GM10266 (cell line): ENCODE results near the gene P4HTM.

Experiments used
- DNase-seq: peaks from one replicate; pipeline ENCODE4 v3.0.0; 2012; ENCODE audit errors: extremely low spot score
- CTCF ChIP-seq: IDR thresholded peaks from 2 replicates; pipeline ENCODE4 v1.5.1; 2012; ENCODE audit warnings: mild to moderate bottlenecking, low read depth; ENCODE audit not compliant: control insufficient read depth, insufficient read depth; ENCODE audit errors: missing control alignments

The P4HTM gene

GRCh38 chr3:48993834-48994233, 3.8 kb downstream of the P4HTM start:
- TF ChIP-seq CTCF: no peak

DNA sequence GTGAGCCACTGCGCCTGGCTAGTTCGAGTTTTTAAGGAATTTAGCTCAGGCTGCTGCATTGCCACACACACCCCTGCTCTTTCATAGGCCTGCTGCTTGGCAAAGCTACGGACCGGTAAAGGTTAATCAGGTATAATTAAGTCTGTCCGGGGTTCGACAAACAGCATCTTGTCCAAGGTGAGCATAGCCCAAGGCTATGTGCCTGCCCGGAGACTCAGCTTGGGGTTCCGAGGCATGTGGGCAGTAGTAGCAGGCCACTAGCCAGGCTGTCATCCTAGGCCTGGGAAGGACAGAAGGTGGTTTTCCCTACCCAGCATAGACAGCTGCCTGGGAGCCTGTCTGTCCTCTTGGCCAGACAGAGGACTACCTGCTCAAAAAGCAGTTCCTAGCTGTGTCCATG, 6.6 kb downstream of the P4HTM start:
- no peak for TF ChIP-seq CTCF
- no peak for DNase-seq

More at GRCh38 chr3:48993834-48994233, 3.8 kb downstream of the P4HTM start:
- no peak for DNase-seq

DNA sequence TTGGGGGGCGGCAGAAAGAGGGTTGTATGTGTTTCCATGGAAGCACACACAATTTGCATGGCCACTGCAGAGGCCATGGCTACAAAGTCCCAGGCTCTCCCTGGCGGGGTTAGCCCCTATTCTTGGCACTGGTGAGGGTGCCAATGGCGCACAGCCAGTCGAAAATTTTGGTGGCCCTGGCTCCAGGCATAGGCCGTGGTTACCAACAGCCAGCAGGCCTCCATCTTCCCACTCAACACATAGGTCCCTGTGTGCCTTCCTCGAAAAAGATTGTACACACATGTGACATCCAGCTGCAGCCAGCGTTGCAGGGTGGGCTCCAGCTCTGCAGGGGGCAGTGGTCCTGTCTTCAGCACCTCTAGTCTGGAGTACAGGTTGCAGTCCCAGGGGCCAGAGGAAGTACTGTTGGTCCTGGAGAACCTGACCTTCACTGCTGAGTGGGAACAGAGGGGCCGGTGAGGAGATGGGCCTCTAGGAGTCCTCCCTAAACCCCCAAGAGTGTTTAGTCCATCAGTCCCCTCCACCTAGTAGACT, 7.1 kb downstream of the P4HTM start:
- DNase-seq: no peak
- TF ChIP-seq CTCF: no peak

- no peak for TF ChIP-seq CTCF
- no peak for DNase-seq
Measured at GRCh38 chr3:48997714-48998637, 7.9 kb downstream of the P4HTM start.

DNA sequence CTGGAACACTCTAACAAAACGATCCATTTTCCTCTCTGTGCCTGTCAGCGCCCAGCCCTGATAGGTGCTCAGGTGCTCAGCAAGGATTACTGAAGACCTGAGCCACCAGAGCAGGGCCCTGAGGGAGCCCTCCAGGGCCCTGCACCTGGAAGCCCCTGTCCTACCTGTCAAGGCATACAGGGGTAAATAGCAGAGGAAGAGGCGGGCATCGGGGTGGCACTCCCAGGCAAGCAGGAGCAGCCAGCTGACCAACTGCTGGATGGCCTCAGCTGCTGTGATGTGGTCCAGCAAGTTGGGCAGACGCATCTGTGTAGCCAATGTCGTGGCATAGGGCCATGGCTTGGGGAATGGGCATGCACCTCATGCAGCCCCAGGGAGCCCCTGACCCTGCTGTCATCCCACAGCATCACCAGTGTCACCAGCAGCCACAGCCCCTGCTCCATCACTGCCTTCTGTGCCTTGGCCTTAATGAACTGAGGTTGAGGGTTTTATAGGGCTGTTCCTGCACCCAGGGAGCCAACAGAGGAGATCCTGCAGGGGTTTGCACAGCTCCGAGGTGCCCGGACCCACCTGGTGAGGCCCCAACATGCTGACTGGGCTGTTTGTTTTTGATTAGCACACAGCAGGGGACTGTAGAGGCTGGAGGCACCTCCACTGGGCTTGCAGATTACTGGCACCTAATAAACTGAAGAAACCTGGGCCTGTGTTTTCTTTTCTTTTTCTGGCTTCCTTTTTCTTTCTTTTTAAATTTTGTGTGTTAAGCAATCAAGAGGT, 9.2 kb downstream of the P4HTM start:
- no peak for DNase-seq
- no peak for TF ChIP-seq CTCF

DNA sequence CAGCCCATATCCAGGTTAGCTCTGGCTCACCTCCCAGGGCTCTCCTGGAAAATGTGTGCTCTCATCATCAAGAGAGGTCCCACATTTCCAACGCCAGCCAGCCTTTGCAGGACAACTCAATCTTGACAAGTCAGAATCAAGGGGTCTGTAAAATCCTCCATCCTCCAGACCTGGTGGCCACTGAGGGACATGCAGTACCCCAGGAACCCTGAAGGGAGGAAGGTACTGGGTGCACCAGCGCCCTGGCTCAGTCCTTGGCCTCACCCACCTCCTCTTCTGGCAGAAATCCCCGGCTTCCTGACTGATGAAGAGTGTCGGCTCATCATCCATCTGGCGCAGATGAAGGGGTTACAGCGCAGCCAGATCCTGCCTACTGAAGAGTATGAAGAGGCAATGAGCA, 11.1 kb downstream of the P4HTM start:
- no peak for DNase-seq
- no peak for TF ChIP-seq CTCF
